ENCODE measurements around the gene TCEA2.

TCEA2 gene

DNA sequence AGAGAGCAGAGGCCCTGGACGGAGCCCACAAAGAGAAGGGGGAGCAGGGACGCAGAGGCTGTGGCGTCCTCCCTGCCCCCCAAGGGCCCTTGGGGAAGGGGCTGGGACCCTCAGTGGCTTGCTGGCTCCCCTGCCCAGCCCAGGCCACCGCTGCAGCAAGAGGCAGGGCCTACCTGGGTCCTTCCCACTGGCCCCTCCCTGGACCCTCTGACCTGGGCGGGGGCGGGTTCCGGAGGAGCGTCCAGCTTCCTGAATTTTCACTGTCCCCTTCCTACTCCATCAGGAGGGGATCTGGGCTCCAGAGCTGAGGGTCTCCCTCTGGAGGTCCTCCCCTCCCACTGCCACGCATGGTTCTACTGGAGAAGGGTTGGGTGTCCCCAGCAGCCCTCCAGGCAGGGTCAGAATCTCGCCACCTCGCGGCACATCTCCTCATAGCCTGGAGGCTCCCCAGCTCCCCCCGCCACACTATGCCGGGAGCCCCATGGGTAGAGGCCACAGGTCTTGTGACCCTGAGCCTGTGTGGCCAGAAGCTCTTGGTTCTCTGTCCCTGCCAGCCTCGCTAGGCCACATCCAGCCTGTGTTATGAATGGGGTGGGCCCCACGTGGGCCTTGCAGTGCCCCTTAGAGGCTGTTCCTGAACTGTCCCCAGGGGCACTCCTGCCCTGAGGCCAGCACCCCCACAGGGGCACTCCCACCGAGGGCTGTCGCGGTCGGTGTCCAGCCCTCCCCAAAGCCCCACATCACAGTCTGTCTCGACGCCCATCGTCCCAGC, 12.6 kb upstream of the TCEA2 start:
- no peak for DNase-seq

DNA sequence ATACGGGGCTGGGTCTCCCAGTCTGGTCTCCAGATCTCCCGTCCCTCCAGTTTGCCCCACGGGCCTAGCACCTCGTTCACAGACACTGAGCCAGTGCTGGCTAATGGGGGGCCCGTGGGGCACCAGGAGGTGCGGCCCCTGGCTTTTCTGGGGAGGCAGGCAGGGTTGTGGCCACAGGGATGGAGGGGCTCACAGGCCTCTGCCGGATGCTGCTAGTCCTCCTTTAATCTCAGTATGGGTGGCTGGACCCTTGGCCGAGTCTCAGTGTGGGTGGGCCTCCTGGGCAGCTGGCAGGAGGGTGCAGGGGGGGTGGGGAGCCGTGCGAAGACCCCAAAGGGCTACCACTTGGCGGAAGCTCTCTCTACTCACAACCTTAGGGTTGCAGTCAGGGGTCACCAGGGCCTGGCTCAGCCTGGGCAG, 12.0 kb upstream of the TCEA2 start:
- DNase-seq = no peak

DNA sequence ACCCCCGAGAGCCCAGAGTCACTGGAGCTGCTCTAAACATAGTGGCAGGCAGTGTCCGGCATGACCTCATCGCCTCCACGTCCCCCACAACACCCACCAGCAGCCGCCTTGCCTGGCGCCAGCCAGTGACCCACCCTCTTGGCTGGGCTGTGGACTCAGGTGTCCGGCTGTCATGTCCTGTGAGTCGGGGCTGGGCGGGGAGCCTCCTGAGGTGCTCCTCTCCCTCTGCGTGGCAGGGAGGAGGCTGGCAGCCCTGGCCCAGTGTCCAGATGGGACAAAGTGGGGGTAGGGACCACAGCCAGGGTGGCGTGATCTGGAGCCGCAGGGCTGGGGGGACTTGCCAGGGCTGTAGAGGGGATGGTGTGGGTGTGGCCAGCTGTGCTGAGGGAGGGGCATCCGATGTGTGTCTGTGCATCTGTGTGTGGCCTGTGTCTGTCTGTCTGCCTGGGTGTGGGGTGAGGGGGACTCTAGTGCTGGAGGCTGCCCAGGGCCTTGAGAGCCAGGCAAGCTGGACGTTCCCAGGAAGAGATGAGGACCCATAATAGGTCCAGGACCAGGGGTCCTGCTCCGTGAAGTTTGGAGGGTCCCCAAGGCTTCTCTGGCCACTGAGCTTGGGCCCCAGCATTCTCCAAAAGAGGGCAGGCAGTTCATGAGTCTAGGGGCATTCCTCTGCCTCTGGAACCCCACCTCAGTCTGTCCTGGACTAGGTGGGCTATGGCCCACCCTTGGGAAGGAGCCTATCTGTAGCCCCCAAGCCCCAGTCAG, 11.3 kb upstream of the TCEA2 start:
- DNase-seq = no peak

DNA sequence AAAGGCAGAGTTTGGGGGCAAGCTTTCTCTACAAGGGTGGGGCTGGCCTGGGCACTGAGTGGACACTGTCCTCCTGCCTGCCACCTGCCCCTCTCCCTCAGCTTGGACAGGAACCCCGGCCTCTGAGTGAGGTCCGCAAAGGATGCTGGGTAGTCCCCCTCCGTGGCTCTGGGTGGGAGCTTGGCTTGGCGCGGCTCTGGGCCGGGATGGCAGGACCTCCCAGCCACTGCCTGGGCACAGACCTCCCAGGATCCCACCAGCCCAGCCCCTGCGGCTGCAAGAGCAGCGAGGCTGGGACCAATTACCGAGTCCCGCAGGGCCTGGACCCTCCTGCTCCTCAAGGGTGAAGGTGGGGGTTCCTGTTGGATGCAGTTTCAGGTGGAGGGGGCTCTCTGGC, 10.7 kb upstream of the TCEA2 start:
- no peak for DNase-seq

DNA sequence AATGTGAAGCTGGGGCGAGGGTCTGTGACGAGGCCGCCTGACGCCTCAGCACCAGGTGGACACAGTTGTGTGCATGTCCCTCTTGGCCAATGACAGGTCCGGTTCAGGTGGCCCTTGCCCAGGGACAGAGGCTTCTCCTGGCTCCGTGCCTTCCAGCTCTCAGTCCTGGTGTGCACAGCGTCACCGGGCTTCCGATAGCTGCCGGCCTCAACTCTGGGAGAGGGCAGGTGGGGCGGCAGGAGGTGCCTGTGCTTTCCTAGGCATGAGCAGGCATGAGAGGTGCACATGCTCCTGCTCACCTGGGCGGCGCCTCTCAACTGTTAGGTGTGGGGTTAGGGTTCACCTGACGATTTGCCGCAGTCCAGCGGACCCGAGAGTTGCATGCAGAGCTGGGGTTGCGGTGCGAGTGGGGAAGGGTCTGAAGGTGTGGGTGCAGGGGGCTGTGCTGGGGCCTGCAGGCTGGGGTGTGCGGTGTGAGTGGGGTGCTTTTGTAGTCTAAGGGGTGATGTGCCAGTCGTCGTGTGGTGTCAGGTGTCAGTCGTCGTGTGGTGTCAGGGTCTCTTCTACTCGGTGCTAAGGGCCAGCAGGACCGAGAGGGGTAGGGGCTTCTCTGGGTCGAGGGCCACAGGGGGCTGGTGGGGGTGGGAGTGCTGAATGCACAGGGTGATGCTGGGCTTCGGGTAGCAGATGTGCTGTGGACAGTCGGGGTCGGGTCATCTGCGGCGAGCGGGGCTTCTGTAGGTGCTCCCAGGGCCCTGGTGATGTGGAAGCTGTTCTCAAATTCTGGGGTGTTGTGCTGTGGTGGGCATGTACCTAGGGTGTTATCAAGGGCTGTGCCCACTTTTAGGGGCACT, 9.8 kb upstream of the TCEA2 start:
- no peak for DNase-seq

DNA sequence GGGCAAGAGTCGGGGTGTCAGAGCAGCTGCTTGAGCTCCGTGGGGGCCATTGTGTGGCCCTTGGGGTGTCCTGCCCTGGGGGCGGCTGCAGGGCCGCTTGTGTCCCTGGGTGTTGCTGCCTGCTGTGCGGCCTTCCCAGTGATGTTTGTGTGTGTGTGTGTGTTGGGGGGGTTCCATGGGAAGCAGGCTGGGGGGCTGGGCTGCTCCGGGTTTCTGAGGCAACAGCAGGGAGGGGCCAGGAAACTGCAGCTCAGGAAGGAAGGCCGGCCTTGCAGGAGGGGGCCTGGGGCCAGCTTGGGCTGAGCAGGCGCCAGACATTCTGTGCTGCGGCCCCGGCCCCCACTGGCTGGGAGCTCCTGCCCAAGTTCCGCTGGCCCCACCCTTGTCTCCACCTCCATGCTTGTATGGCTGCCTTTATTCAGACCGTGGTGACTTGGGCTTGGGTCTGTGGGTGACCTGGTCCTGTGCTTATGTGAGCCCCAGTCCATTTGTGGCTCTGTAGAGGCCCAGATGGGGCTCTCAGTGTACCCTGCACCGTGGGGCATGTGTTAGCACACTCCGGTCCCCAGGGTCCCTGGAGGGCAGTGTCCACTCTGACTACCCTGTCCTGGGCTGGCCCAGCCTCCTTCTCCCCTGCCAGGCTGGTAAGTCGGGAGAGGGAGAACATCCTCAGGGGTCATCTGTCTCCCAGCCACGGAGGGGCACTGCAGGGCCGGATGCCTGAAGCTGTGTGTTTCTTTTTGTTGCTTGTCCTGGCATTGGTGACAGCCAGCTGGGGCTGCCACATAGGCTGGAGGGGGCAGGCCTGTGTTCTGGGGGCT, 8.9 kb upstream of the TCEA2 start:
- no peak for DNase-seq

DNA sequence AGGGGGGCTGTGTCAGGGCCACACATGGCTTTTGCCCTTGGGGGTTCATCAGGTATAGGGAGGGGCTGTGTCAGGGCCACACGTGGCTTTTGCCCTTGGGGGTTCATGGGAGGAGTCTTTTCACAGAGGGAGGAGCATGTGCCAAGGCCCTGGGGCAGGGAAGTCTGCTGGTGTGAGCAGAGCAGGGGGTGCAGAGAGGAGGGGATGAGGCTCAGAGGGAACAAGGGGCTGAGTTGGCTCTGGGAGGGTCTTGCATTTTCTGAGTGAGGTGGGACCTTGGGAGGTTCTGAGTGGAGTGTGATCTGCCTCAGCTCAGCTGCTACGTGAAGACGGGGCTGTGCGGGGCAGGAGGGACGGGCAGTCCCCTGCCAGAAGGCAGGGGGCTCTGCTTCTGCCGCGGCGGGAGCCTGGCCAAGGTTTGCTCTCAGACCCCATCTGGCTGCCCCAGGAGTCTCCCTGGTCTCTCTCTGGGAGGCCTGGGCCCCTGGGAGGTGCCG, 7.6 kb upstream of the TCEA2 start:
- no peak for DNase-seq

DNA sequence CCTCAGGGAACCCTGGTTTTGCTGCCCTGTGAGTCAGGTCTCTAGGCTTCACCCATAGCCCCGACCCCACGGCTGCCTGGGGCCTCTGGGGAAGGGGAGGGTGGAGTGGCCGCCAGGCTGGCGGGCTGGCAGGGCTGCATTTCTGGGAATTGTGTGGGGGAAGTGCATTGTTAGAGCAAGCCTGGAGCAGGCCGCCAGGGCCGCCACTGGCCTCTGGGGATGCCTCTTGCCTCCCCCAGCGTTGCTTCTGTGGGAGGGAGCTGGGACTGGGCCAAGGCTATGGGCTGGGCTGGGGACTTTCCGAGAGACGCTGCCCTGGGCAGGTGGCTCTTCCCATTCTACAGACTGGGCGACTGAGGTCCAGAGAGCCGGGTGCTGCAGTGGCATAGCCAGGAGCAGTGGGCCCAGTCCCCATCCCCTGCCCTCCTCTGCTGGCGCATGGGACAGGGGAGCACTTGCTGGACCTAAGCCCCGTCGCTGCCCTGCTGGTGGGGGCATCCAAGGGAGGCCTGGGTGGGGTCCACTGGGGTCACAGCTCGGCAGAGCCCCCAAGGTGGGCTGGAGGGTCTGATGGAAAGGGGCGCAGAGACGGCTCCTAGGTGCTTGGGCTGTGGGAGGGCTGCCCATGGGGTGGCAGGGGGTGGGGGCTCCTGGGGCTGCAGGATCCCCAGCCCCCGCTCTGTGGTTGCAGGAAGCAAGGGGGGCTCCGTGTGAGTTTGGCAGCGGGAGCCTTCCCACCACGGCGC, 6.9 kb upstream of the TCEA2 start:
- no peak for DNase-seq

DNA sequence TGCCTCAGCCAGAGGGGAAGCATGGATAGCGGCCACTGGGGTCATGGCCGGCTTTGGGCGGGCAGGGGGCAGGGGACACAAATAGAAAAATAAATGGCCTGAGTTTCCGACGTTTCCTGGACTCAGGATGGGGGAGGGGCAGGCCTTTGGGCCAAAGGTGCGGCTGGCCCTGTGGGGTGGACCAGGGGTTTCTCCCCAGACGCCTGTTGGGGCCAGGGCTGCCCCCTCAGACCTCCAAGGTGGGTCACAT, 6.4 kb upstream of the TCEA2 start:
- DNase-seq = no peak

DNA sequence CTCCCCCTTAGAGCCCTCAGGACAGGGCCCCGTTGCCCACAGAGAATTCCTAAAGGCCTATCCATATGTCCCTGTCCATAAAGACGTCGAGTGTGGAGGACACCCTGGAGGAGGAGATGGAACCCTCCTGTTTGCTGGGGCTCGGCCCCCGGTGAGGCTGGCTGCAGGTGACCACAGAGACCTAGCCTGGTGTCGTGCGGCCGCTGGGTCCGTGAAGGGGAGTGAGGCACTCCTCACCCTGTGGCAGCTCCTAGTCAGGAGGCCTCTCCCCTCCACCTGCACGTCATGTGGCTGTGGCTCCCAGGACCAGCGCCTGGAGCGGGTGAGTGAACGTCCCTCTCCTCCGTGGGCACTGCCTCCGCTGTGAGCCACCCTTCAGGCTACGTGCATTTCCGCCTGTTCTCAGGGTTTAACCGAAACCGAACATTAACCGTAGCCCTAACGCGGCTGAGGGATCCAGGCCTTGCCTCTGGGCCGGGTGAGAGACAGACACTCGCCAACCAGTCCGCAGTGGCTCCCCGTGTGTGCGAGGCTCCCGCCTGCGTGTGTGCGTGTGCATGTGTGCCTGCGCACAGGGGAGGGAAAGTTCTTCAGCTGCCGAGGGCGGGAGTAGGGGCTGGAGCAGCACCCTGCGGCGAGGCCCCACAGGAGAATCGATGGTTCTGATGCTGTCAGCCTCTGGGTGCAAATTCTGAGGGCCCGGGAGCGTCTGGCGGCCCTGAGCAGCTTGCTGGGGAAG, 5.9 kb upstream of the TCEA2 start:
- no peak for DNase-seq

DNA sequence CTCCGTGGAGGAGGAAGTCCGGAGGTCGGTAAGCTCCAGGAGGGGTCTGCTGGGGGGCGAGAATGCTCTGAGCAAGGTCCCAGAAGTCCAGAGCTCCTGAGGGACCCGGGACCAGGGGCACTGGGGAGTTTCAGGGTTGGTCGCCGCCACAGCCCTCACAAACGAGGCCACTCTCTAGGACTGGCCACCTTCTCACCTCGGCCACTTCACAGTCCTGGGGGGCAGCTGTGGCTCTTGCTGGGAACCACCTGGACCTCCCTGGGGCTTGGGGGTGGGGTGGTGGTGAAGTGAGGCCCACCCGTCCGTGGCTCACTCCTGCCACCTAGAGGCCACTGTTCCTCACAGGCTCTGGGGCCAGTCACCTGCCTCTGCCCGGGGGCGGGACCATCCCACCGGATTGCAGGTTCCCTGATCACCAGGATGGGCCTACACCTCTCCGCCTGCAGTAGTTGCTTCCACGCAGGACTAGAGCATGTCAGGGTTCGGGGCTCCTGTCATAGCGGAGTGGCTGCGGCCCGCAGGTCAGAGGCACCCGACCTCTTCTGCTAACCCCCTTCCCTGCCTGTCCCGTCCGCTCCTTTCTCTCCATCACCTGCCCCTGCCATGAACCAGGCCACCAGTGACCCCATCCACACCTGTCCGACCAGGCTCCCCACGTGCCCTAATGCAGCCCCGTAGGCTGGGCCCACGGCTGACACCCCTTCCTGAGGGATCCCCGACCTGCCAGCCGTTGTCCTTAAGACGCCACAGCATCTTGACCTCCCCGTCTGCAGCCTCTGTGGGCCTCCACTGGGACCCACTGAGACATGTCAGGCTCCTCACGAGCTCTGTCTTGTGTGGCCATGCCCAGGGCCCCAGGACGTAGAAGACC, 5.1 kb upstream of the TCEA2 start:
- peak; percentile 66 for DNase-seq

DNA sequence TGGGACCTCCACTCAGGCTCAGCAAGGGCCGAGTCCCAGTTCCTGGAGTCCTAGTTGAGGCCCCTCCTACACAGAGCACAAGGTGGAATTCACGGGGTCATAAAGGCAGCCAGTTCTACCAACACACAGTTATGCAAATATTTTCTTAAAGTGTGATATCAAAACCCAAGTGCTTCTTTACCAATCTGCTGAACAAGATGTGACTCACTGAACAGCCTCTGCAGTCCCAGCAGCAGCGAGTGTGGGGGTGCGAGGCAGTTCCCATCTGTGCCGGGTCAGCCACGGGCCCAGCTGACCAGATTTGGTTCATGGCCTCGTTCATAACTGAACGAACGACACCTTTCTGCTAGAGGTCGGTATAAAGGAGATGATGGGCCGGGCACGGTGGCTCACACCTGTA, 4.5 kb upstream of the TCEA2 start:
- no peak for DNase-seq

DNA sequence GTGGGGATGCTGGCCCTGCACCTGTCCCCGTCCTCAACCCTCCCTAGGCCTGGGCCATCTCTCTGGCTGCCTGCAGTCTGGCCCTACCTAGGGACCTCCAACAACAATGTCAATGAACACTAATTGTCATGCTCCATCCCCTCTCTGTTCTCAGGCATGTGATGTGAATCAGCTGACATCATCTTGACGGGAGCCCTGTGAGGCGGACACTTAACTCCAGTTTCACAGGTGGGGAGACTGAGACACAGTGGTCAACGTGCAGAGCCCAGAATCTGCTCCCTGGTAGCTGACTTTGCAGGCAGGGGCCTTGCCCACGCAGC, 762 bp upstream of the TCEA2 start:
- no peak for DNase-seq

DNA sequence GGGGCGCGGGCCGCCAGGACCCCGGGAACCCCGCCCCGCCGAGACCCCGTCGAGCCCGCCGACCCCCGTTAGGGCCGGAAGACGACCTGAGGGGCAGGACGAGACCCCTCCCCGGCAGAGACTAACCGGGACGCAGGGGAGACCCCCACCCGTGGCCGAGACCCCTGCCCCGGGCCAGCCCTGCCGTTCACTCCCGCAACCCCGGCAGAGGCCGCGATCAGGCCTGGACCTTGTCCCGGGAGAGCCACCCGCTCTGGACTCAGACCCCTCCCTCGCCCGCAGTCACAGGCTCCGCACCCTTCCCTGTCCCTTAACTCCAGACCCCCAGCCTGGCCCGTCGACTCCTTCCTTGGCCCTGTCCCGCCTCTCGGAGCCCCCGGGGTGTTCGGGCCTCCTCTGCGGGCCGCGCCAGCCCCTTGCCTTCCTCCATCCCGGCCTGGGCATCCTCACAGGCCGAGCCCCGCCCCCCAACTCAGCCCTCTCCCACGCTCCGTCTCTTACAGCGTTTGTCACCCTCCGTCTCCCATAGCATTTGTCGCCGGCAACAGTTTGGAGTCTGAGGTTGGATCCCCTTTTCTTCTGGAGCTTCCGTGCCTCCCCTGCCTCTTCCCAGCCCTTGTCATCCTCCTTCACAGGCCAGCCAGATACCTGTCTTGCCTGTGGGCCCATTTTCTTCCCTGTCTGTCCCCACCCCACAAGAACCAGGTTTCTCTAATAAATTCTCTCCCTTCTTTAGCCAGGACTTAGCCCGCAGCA, 569 bp downstream of the TCEA2 start:
- no peak for DNase-seq

DNA sequence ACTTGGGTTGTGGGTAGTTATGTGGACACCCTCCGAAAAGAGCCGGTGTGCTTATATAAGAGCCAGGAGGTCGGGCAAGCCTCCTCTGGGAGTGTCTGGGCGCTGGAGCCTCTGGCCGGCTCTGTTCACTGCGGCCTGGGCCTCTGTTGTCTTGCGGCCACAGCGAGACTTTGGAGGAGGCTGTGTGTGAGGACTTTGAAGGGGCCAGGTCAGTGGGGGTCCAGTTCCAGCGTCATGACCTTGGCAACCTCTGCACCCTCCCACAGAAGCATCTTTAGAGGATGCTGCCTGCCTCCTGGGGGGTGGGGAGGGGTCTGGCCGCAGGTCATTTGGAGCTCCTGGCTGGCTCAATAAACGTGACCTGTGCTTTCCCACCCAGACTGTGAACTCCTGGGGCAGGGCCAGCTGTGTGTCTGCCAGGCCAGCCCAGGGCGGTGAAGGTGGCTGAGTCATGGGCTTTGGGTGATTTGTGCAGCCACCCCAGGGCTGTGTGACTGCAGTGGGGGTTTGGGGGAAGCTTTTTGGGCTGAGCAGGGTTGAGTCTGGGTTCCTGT, 1.2 kb downstream of the TCEA2 start:
- DNase-seq = no peak

DNA sequence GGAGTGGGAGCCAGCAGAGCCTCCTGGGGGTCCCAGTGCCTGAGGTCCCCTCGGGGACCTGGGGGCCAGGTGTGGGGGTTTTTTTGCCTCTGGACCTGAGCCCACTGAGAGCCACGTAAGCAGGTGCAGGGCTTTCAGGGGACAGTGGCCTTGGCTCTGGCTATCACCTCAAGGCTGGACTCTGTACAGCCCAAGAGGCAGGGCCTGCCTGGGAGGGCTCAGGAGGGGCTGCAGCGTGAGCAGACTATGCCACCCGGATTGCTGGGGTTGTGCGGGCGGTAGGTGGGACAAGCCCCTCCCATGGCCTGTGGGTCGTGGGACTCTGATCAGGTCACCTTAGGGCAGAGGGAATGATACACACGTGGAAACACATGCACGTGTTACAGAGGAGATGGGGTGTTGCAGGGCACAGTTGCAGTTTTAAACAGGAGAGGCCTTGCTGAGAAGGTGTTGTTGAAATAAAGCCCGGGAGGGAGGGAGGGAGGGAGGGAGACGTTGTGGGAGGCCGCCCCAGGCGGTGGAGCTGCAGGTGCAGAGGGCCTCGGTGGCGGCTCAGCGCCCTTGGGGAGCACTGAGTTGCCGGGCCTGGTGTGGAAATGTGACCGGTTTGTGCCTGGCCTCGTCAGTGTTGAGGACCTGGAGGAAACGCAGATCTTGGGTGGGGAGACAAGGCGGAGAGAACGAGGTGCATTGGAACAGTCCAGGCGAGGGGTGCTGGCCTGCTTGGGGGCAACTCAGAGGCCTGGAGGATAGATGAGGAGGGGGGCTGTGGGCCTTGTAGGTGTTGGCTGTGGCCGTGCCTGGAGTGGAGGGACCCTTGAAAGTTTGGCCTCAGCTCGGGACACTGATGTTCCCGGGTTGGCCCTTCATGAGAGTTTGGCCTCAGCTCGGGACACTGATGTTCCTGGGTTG, 2.3 kb downstream of the TCEA2 start:
- DNase-seq = no peak

DNA sequence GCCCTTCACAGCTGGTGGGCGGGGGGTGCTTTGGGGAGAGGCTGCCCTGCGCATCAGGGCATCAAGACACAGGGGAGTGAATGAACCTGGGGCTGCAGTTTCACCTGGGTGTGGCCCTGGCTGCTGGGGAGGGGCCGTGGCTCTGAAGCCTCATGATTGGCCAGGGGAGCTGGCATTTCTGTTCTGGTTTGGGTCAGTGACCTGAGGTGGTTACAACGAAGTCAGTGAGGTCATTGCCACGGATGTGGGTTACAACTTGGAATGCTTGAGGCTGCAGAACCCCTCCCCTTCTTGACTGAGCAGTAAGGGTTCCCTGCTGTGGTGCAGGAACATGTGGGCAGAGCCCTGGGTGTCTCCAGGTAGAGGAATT, 3.0 kb downstream of the TCEA2 start:
- no peak for DNase-seq

DNA sequence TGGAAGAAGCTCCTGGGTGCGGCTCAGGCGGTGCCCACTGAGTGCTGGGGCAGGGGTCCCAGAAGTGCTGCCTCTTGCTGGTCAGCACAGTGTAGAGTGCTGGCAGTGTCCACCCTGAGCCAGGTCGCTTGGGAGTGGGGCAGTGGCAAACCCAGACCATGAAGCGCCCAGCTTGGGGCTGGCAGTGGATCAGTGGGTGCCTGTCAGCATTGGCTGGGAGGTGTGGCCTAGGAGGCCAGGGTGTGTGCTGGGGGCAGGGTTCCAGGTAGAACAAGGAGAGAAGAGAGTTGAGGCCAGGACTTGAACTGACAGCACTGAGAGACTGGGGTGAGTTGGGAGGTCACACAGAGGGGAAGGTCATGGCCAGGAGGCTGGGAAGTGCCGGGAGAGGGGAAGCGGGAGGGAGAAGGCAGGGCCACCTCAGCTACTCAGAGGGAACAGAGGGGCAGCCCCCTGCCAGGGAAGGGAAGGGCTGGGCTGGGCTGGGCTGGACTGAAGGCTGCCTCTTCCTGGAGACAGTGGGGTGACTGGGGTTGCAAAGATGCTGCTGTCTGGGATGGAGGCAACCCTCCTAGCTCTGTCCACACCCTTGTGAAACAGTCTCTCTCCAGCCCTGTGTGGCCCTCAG, 4.1 kb downstream of the TCEA2 start:
- no peak for DNase-seq
